Parathyroid adenoma (tissue), 2 donors: Measurements from ENCODE around the gene SEMA6B.

Source experiments
- H2AFZ ChIP-seq: fragments of 300-600 bp; sonication (generic); one replicate; pipeline ENCODE4 v1.7.0; 2017; ENCODE audit warnings: antibody characterized with exemption, mild to moderate bottlenecking
- H3K27ac ChIP-seq: fragments of 300-600 bp; sonication (generic); one replicate; pipeline ENCODE4 v1.7.0; 2017
- H3K27me3 ChIP-seq: fragments of 300-600 bp; sonication (generic); one replicate; pipeline ENCODE4 v1.7.0; 2017; ENCODE audit warnings: low read length; ENCODE audit not compliant: control insufficient read depth, insufficient read depth
- H3K36me3 ChIP-seq: fragments of 300-600 bp; sonication (generic); one replicate; pipeline ENCODE4 v1.7.0; 2017; ENCODE audit warnings: low read length; ENCODE audit not compliant: control insufficient read depth, insufficient read depth
- H3K4me1 ChIP-seq: fragments of 300-600 bp; sonication (generic); one replicate; pipeline ENCODE4 v1.7.0; 2017; ENCODE audit warnings: control low read depth
- H3K4me2 ChIP-seq: fragments of 300-600 bp; sonication (generic); one replicate; pipeline ENCODE4 v1.7.0; 2017; ENCODE audit warnings: low read length
- H3K4me3 ChIP-seq: fragments of 300-600 bp; sonication (generic); one replicate; pipeline ENCODE4 v1.7.0; 2017; ENCODE audit warnings: low read depth, low read length
- H3K79me2 ChIP-seq: fragments of 300-600 bp; sonication (generic); one replicate; pipeline ENCODE4 v1.7.0; 2017; ENCODE audit warnings: control low read depth
- H3K9ac ChIP-seq: fragments of 300-600 bp; sonication (generic); one replicate; pipeline ENCODE4 v1.7.0; 2017; ENCODE audit warnings: mild to moderate bottlenecking
- H3K9me3 ChIP-seq: fragments of 300-600 bp; sonication (generic); one replicate; pipeline ENCODE4 v1.7.0; 2017; ENCODE audit warnings: low read length; ENCODE audit not compliant: control insufficient read depth
- TF ChIP-seq, protein P1 (sequence below): fragments of 300-600 bp; sonication (generic); IDR thresholded peaks from one replicate; pipeline ENCODE4 v1.7.0; 2017; ENCODE audit warnings: antibody characterized with exemption, mild to moderate bottlenecking
- donor health status: primary hyperparathyroidism.

The SEMA6B gene

DNA sequence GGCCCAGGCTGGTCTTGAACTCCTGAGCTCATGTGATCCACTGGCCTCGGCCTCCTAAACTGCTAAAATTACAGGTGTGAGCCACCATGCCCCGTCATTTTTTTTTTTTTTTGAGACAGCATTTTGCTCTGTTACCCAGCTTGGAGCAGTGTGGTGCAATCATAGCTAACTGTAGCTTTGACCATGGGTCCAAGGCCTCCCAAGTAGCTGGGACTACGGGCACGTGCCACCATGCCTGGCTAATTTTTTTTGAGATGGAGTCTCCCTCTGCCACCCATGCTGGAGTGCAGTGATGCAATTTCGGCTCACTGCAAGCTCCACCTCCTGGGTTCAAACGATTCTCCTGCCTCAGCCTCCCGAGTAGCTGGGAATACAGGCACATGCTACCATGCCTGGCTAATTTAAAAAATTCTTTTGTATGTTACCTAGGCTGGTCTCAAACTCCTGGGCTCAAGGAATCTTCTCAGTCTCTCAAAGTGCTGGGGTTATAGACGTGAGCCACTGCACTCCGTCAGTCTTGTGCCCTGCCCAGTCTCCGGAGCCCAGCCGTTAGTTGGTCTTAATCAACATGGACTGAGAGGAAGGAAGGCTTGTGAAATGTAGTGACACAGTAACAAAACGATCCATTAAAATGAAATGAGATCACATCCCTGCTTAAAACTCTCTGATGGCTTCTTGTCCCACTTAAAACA, 18.2 kb downstream of the SEMA6B start:
- Histone ChIP-seq H3K36me3 (no peaks in the 10 kb centered on the region), H3K9ac (no peak overlapping the region), H3K4me3 (no peak overlapping the region), H3K27ac (no peak overlapping the region), H3K27me3 (no peaks in the 10 kb centered on the region), H3K4me2 (no peak overlapping the region), H3K79me2 (no peaks in the 10 kb centered on the region), H3K9me3 (no peaks in the 10 kb centered on the region), H2AFZ (no peak overlapping the region), H3K4me1 (no peaks in the 10 kb centered on the region)
- TF ChIP-seq, protein P1, sequence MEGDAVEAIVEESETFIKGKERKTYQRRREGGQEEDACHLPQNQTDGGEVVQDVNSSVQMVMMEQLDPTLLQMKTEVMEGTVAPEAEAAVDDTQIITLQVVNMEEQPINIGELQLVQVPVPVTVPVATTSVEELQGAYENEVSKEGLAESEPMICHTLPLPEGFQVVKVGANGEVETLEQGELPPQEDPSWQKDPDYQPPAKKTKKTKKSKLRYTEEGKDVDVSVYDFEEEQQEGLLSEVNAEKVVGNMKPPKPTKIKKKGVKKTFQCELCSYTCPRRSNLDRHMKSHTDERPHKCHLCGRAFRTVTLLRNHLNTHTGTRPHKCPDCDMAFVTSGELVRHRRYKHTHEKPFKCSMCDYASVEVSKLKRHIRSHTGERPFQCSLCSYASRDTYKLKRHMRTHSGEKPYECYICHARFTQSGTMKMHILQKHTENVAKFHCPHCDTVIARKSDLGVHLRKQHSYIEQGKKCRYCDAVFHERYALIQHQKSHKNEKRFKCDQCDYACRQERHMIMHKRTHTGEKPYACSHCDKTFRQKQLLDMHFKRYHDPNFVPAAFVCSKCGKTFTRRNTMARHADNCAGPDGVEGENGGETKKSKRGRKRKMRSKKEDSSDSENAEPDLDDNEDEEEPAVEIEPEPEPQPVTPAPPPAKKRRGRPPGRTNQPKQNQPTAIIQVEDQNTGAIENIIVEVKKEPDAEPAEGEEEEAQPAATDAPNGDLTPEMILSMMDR, result no peak

DNA sequence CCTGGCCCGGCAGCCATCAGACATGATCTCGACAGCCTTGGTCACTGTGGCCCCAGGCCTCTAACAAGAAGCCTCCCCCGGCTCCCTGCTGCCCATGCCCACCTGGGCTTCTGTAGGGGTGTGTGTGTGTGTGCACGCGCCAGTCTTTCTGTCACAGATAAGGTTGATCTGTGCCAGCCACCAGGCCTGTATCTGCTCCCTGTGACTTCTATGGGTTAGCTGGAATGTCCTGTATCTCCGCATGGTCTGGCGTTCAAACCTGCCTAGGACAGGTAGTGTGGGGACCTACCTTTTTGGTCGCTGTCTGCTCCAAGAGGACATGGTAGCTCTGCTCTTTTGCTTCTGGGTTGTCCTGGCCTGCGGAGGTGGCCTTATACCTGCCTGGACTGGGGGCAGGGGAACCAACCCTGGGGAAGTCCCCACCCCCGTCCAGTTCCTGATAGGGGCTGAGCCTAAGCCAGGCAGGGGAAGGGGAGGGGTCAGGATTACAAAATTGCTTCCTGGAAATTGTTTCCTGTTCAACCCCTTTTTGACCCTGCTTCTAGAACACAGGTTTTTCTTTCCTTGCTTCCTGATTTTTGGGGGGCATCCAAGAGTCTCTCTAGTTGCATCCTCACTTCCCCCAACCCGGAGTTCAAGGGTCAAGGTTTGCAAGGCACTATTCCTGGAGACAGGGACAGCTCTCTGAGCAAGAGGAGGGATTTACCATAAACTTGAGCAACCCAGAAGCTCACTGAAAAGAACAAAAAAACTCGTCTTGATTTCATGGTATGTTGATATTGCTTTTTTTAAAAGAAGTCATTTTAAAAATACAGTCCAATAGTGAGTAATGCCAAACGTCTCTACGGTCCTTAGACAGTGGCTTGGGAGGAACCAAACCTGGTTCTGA, 19.5 kb downstream of the SEMA6B start, which contains the start of gene LRG1:
Gene LRG1, minus strand, starts transcription at position 344 of the 889 bp plus-strand sequence. Its CDS starts 23 bp downstream, at position 321.
- no peaks in the 10 kb centered on the region for H3K9me3 ChIP-seq
- no peaks in the 10 kb centered on the region for H3K79me2 ChIP-seq
- H3K36me3 ChIP-seq, result no peaks in the 10 kb centered on the region
- no peak within 1 kb of the TSS for H3K4me2 ChIP-seq
- H2AFZ ChIP-seq, result no peak within 1 kb of the TSS
- H3K9ac ChIP-seq, result no peak within 1 kb of the TSS
- TF ChIP-seq, protein P1, result no peak
- no peaks in the 10 kb centered on the region for H3K27me3 ChIP-seq
- no peak within 1 kb of the TSS for H3K4me3 ChIP-seq
- H3K4me1 ChIP-seq, result no peaks in the 10 kb centered on the region
- H3K27ac ChIP-seq, result peak within 1 kb of the TSS; percentile 1

DNA sequence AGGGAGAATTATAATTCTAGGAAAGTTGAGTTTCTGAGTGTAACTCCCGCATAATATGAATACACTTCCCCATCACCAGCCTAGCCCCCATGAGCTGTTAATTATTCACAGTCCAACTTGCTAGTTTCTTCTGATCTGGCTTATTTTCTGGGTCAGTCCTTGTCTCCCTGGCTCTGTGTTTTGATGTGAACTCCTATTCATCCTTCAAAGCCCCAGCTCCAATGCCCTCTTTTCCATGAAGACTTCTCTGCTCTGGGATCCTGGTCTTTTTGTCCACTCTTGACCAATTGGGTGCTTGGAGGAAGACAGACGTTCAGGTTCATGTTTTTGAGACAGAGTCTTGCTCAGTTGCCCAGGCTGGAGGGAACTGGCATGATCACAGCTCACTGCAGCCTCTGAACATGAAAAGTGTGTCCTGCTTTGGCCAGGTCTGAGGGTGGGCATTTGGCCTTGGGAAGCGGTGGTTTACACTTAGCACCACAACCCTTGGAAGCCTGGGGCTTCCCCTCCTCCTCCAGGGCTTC, 20.3 kb downstream of the SEMA6B start:
- Histone ChIP-seq H3K36me3 (no peaks in the 10 kb centered on the region), H3K79me2 (no peaks in the 10 kb centered on the region), H3K27me3 (no peaks in the 10 kb centered on the region), H3K9ac (no peak overlapping the region), H3K9me3 (no peaks in the 10 kb centered on the region), H3K4me1 (no peaks in the 10 kb centered on the region), H3K27ac (peak overlapping the region; percentile 1), H2AFZ (no peak overlapping the region), H3K4me2 (no peak overlapping the region), H3K4me3 (no peak overlapping the region)
- TF ChIP-seq, protein P1, result no peak

DNA sequence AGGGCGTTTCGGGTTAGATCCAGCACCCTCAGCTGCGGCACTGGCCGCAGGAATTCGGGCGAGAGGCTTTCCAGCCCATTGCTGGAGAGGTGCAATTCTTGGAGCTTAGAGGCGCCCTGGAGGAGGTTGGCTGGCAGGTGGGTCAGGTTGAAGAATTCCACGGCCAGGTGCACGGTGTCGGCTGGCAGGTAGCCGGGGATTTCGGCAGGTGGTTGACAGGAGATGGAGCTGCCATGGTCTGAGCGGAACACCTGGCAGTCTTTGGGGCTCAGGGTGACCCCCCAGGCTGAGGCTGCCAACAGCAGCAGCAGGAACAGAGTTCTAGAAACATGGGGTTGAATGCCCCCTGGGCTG, 20.9 kb downstream of the SEMA6B start:
- no peak overlapping the region for H3K9ac ChIP-seq
- no peaks in the 10 kb centered on the region for H3K9me3 ChIP-seq
- H3K4me3 ChIP-seq, result no peak overlapping the region
- no peak overlapping the region for H3K4me2 ChIP-seq
- no peaks in the 10 kb centered on the region for H3K36me3 ChIP-seq
- no peak overlapping the region for H3K27ac ChIP-seq
- H2AFZ ChIP-seq, result no peak overlapping the region
- no peaks in the 10 kb centered on the region for H3K79me2 ChIP-seq
- no peaks in the 10 kb centered on the region for H3K27me3 ChIP-seq
- TF ChIP-seq, protein P1, result no peak
- no peaks in the 10 kb centered on the region for H3K4me1 ChIP-seq
